Measurements from ENCODE around the gene SCUBE3. TPM values are rescaled to one million over a fixed set of nuclear protein-coding genes. Genes with fewer than 3 reads are reported as not detected.

SCUBE3 gene
- total RNA-seq (6.1 and 8.7 TPM in 2 replicates), polyA plus RNA-seq (10.2 and 19.6 TPM in 2 replicates)

DNA sequence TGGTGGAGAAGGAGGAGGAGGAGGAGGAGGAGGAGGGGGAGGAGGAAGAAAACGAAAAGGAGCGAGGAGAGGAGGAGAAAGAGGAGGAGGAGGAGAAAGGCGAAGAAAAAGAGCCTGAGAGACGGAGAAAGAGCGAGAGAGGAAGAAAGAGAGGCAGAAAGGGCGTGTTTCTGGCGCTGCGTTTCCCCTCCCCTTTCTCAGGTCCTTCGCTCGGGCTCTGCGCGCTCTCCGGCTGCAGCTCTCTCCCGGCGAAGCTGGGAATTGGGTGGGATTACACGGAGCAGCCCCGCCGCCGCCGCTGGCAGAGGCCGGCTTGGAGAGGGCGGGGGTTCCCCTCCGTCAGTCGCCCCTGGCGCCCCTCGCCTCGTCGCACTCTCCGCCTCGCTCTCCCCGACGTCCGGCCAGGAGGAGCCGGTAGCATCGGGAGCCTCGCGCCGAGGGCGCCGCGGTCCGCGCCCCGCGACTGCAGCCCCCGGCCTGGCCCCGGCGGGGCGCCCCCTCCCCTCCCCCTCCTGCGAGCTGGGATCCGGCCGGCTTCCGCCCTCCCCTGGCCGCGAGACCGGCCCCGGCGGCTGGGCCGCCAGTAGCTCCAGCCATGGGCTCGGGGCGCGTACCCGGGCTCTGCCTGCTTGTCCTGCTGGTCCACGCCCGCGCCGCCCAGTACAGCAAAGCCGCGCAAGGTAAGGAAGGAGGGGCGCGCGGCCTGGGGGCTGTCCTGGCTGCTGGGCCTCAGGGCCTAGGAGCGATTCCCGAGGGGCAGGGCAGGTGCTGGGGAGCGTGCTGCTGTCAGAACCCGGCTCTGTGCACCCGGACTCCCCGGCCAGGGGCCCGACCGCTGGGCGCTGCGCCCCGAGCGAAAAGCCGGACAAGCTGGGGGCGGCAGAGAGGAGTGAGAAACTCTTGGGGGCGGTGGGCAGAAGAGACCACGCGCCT, at the start of gene SCUBE3:
Gene SCUBE3 (plus strand): TSS at position 133 of the 933 bp plus-strand sequence. CDS start 463 bp downstream, at position 596.
- H3K4me1 ChIP-seq (ENCODE audit: insufficient read depth): peaks cover 39% of the 10 kb centered on the region
- no peaks in the 10 kb centered on the region for H4K20me1 ChIP-seq (ENCODE audit: insufficient read depth, poor library complexity, severe bottlenecking)
- no peaks in the 10 kb centered on the region for H3K9me2 ChIP-seq (replicated peaks; ENCODE audit: insufficient read depth)
- peaks cover 27% of the 10 kb centered on the region for H3K27me3 ChIP-seq
- no peaks in the 10 kb centered on the region for H3K36me3 ChIP-seq (replicated peaks; ENCODE audit: insufficient read depth, low read depth)
- peak within 1 kb of the TSS; percentile 78 for H3K4me3 ChIP-seq
- peak within 1 kb of the TSS; percentile 95 for H3K4me2 ChIP-seq
- peak within 1 kb of the TSS; percentile 56 for H2AFZ ChIP-seq
- H3K9me3 ChIP-seq (ENCODE audit: low read depth): no peaks in the 10 kb centered on the region
- TF ChIP-seq EZH2phosphoT487 (IDR thresholded peaks at IDR 0.05; ENCODE audit: low read depth, severe bottlenecking, unreplicated experiment): no peak
- no peak for TF ChIP-seq EZH2 (IDR thresholded peaks at IDR 0.05; ENCODE audit: borderline replicate concordance)
- TF ChIP-seq, protein P1, sequence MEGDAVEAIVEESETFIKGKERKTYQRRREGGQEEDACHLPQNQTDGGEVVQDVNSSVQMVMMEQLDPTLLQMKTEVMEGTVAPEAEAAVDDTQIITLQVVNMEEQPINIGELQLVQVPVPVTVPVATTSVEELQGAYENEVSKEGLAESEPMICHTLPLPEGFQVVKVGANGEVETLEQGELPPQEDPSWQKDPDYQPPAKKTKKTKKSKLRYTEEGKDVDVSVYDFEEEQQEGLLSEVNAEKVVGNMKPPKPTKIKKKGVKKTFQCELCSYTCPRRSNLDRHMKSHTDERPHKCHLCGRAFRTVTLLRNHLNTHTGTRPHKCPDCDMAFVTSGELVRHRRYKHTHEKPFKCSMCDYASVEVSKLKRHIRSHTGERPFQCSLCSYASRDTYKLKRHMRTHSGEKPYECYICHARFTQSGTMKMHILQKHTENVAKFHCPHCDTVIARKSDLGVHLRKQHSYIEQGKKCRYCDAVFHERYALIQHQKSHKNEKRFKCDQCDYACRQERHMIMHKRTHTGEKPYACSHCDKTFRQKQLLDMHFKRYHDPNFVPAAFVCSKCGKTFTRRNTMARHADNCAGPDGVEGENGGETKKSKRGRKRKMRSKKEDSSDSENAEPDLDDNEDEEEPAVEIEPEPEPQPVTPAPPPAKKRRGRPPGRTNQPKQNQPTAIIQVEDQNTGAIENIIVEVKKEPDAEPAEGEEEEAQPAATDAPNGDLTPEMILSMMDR (IDR thresholded peaks at IDR 0.05; ENCODE audit: poor library complexity): no peak
- DNase-seq (ENCODE audit: low spot score): peak; percentile 76
- H3K79me2 ChIP-seq: peaks cover 20% of the 10 kb centered on the region
- H3K27ac ChIP-seq: peak within 1 kb of the TSS; percentile 76
- under 1% methylated on average over 29 of the region's 89 CpGs for WGBS (ENCODE audit: low lambda C conversion rate, missing lambda C conversion rate)

- Histone ChIP-seq H4K20me1 (ENCODE audit: insufficient read depth, poor library complexity, severe bottlenecking) (no peaks in the 10 kb centered on the region), H3K27me3 (no peaks in the 10 kb centered on the region), H3K4me3 (no peak overlapping the region), H3K79me2 (no peaks in the 10 kb centered on the region), H3K9me3 (ENCODE audit: low read depth) (no peaks in the 10 kb centered on the region), H3K36me3 (replicated peaks; ENCODE audit: insufficient read depth, low read depth) (no peaks in the 10 kb centered on the region), H3K27ac (no peak overlapping the region), H3K4me2 (no peak overlapping the region), H3K4me1 (ENCODE audit: insufficient read depth) (peaks cover 21% of the 10 kb centered on the region), H3K9me2 (replicated peaks; ENCODE audit: insufficient read depth) (no peaks in the 10 kb centered on the region), H2AFZ (no peak overlapping the region)
- 42% methylated on average over 6 of the region's 6 CpGs for WGBS (ENCODE audit: low lambda C conversion rate, missing lambda C conversion rate)
- TF ChIP-seq EZH2phosphoT487 (IDR thresholded peaks at IDR 0.05; ENCODE audit: low read depth, severe bottlenecking, unreplicated experiment): no peak
- TF ChIP-seq, protein P1 (IDR thresholded peaks at IDR 0.05; ENCODE audit: poor library complexity): no peak
- TF ChIP-seq EZH2 (IDR thresholded peaks at IDR 0.05; ENCODE audit: borderline replicate concordance): no peak
- DNase-seq (ENCODE audit: low spot score): no peak
These were observed 49.5 kb upstream of the SCUBE3 start for GRCh38 chr6:35164277-35164676.

DNA sequence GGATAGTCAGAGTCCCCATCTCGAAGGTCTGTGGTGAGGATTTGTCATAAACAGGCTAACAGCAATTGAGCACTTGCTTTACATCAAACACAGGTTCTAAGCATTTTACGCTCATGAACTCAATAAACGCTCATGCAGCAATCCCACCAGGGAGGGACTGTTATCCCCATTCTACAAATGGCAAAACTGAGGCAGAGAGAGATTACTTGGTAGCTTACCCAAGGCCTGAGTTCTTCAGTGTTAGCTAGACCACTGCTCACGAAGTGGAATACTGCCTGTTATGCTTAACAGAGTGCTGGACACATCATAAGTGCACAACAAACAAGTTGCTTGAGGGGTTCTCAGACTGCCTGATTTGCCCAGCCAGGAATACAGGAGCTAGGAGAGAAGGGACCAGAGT, 48.9 kb upstream of the SCUBE3 start:
- Histone ChIP-seq H3K4me2 (no peak overlapping the region), H2AFZ (no peak overlapping the region), H3K79me2 (no peaks in the 10 kb centered on the region), H3K9me3 (ENCODE audit: low read depth) (no peaks in the 10 kb centered on the region), H3K27me3 (no peaks in the 10 kb centered on the region), H3K27ac (peak overlapping the region; percentile 93), H3K36me3 (replicated peaks; ENCODE audit: insufficient read depth, low read depth) (no peaks in the 10 kb centered on the region), H3K9me2 (replicated peaks; ENCODE audit: insufficient read depth) (no peaks in the 10 kb centered on the region), H3K4me3 (no peak overlapping the region), H3K4me1 (ENCODE audit: insufficient read depth) (peaks cover 21% of the 10 kb centered on the region), H4K20me1 (ENCODE audit: insufficient read depth, poor library complexity, severe bottlenecking) (no peaks in the 10 kb centered on the region)
- no peak for DNase-seq (ENCODE audit: low spot score)
- 98% methylated on average over 4 of the region's 4 CpGs for WGBS (ENCODE audit: low lambda C conversion rate, missing lambda C conversion rate)
- no peak for TF ChIP-seq EZH2 (IDR thresholded peaks at IDR 0.05; ENCODE audit: borderline replicate concordance)
- TF ChIP-seq EZH2phosphoT487 (IDR thresholded peaks at IDR 0.05; ENCODE audit: low read depth, severe bottlenecking, unreplicated experiment): no peak
- TF ChIP-seq, protein P1 (IDR thresholded peaks at IDR 0.05; ENCODE audit: poor library complexity): no peak

All from hepatocyte (in vitro differentiated cells).